NAMALWA (cell line): ENCODE data around the gene PAM.
"Not testable (repeated sequence)": the region's sequence is repeated elsewhere in the genome, so short reads cannot be mapped to it uniquely, and the experiment has no call there.

Experiments
- DNase-seq: peaks from one replicate; pipeline ENCODE4 v3.0.0-alpha.2; 2015; ENCODE audit warnings: low spot score

The PAM gene

GRCh38 chr5:102903074-102903871 is 148.2 kb downstream of the PAM start:
- no peak for DNase-seq

GRCh38 chr5:102905056-102905455 is 150.0 kb downstream of the PAM start:
- DNase-seq = no peak

- not testable (repeated sequence) for DNase-seq
Observed at GRCh38 chr5:102907099-102907498, 152.0 kb downstream of the PAM start.

GRCh38 chr5:102910240-102911226 is 155.4 kb downstream of the PAM start:
- DNase-seq = no peak

- no peak for DNase-seq
Observed at GRCh38 chr5:102911973-102912372, 156.9 kb downstream of the PAM start.

- no peak for DNase-seq
Observed at GRCh38 chr5:102916109-102916508, 161.0 kb downstream of the PAM start.

GRCh38 chr5:102918986-102919610 is 164.0 kb downstream of the PAM start:
- DNase-seq = no peak

GRCh38 chr5:102920762-102921161 is 165.7 kb downstream of the PAM start:
- no peak for DNase-seq

- DNase-seq = no peak
Observed at GRCh38 chr5:102921341-102922044, 166.4 kb downstream of the PAM start.

GRCh38 chr5:102922111-102922720 is 167.1 kb downstream of the PAM start:
- DNase-seq = no peak

GRCh38 chr5:102922799-102923477 is 167.8 kb downstream of the PAM start:
- no peak for DNase-seq

GRCh38 chr5:102924963-102925362 is 169.9 kb downstream of the PAM start:
- no peak for DNase-seq

GRCh38 chr5:102927007-102927406 is 171.9 kb downstream of the PAM start:
- no peak for DNase-seq

GRCh38 chr5:102930244-102930643 is 175.1 kb downstream of the PAM start:
- no peak for DNase-seq

GRCh38 chr5:102931085-102931725 is 176.1 kb downstream of the PAM start:
- no peak for DNase-seq

GRCh38 chr5:102932781-102933180 is 177.7 kb downstream of the PAM start:
- no peak for DNase-seq

GRCh38 chr5:102933316-102933715 is 178.2 kb downstream of the PAM start:
- DNase-seq = no peak

- no peak for DNase-seq
Observed at GRCh38 chr5:102933721-102934459, 178.8 kb downstream of the PAM start.

GRCh38 chr5:102937894-102938293 is 182.8 kb downstream of the PAM start:
- DNase-seq = no peak

- DNase-seq = no peak
Observed at GRCh38 chr5:102941111-102941510, 186.0 kb downstream of the PAM start.
